ENCODE data around the gene CALML5. TPM values are rescaled to one million over a fixed set of nuclear protein-coding genes. Genes with fewer than 3 reads are reported as not detected.

The CALML5 gene
- total and polyA plus RNA-seq, 9 of the 15 experiments (the other 6 are each of a cell fraction or from before 2014, with no cell fraction given), result not detected

GRCh38 chr10:5462841-5463293 is 36.5 kb downstream of the CALML5 start (continued):
- TF ChIP-seq FOXO4 (CRISPR knock-in tag; IDR thresholded peaks at IDR 0.05) (no peak), TAF7 (tag; IDR thresholded peaks at IDR 0.05) (no peak), SAP30 (IDR thresholded peaks at IDR 0.05; ENCODE audit: borderline replicate concordance, insufficient read depth, low read depth, low read length, poor library complexity, severe bottlenecking) (no peak), ZBED1 (IDR thresholded peaks at IDR 0.05) (no peak; the same call in 1 of the 2 replicates), HMG20A (CRISPR knock-in tag; conservative IDR thresholded peaks at IDR 0.05) (no peak), CLOCK (CRISPR knock-in tag; IDR thresholded peaks at IDR 0.05; ENCODE audit: borderline replicate concordance) (no peak), ZNF511 (CRISPR knock-in tag; IDR thresholded peaks at IDR 0.05) (no peak), MAFG (tag; conservative IDR thresholded peaks at IDR 0.05) (no peak), SRSF9 (IDR thresholded peaks at IDR 0.05; ENCODE audit: borderline replicate concordance, low read depth, low read length) (no peak), STAT6 (CRISPR knock-in tag; IDR thresholded peaks at IDR 0.05) (no peak), PATZ1 (CRISPR knock-in tag; IDR thresholded peaks at IDR 0.05; ENCODE audit: borderline replicate concordance) (0 out of 2 replicates have a peak, but pooled peaks have one; percentile 69), ADNP (tag; IDR thresholded peaks at IDR 0.05) (no peak), YBX1 (IDR thresholded peaks at IDR 0.05) (no peak), ZNF589 (CRISPR knock-in tag; IDR thresholded peaks at IDR 0.05; ENCODE audit: low read depth) (no peak; the same call in none of the 2 replicates), ELF4 (CRISPR knock-in tag; IDR thresholded peaks at IDR 0.05) (0 out of 2 replicates have a peak, but pooled peaks have one; percentile 60), EWSR1 (IDR thresholded peaks at IDR 0.05; ENCODE audit: borderline replicate concordance, low read depth, partially characterized antibody) (no peak), MLX (CRISPR knock-in tag; conservative IDR thresholded peaks at IDR 0.05) (no peak), MIER1 (IDR thresholded peaks at IDR 0.05; ENCODE audit: low read depth) (no peak)
